ENCODE results near the gene CCDC91.

CCDC91 gene

DNA sequence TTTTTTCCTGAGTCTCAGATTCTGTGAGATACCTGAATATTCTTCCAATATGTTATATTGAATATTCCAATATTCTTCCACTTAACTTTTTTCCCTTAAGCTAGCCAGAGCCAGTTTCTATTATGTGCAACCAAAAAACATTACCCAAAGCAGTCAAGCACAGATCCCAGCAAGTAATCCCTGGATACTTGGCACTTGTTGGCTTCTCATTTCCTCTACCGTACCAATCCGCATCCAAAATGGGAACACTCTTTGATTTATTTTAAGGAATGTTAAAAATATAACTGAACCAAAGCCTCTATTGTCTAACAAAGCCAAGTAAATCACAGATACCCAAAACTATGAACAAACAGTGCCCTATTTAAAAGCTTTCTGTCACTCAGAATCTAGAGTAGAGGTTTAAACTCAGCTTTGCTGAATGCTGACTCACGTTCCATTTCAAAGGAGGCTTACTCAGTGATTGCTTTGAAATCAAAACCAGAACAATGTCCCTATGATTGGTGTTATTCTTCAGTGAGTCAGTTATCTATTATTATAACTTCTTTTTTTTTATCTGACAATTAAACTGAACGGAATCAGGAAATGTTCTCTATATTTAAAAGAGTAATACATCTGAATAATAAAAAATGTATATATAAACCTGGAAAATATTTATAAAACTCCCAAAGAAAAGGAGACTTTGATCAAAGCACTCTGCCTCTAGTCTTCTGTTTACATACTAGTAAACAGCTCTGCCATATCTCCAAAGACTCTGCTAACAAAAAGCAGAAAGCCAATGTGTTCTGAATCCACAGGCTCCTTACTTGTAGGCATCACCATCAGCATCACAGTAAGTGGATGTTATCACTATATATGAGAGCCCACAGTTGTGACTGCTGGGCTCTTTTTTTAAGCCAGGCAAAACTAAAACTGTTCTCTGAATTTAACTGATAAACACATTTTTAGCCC, 360.8 kb downstream of the CCDC91 start:
- DNase-seq, result no peak

DNA sequence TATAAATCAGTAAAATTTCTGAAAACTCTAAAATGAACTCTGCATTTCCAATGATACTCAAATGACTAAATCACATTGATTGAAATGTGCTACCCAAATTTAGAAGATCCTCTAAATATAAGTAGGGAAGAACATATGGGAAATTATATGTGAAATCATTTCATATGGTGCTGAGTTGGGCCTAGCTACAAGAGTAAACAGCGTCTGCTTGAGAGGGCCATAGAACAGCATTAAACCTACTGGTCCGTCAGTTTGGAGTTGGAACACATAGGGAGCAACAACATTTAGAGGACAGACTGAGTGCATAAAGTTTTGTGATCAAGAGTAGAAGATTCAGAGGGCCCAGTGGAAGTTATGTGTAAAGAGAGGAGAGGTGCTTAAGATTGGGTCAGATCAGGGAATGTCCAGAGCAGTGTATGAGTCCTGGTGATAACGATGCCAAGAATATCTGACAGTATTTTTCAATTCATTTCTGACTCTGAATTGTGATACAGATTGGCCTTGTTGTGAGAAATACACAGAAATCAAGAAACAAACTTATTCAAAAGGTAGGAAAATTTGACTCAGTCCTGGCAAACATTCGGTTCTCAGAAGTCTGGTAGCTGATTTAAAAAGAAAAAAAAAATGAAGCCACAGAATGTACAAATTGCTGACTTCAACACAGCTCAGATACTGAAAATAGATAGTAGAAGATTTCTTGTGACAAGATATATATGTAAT, 362.2 kb downstream of the CCDC91 start:
- no peak for DNase-seq

DNA sequence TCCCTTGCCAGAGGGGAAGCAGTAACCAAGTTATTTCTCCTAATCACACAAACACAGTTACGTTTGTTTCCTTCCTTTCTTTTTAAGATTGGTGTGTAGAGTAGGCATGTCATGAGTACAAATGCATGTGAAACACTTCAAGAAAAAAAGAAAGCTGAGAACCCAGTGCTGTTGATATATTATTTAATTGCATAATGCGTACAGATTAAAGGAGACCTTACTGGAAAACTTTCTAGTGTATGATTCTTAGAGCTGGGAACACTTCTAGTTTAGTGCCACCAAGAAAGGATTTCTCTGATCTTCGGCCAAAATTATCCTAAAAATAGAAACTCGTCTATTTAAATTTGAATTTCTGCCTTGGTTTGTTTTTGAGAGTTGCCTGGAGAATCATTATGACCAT, 365.5 kb downstream of the CCDC91 start:
- DNase-seq, result no peak

GRCh38 chr12:28558250-28558649, 368.0 kb downstream of the CCDC91 start:
- no peak for DNase-seq

DNA sequence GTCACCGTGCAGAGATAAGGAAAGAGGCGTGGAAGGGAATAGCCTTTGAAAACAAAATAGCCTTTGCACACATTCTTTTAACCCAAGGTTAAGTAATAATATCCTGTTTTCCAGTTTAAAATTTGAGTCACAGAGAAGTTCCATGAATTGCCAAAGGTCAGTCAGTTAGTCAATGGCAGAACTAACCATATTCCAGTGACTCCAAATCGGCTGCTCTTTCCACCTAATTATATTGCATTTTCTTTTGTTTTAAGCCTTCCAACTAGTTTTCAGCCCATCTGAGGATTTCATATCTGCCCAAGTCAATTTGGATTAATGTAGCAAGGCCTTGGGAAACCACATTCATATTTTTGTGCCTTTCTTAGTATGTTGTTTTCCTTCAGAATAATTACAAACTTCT, 373.0 kb downstream of the CCDC91 start:
- no peak for DNase-seq

DNA sequence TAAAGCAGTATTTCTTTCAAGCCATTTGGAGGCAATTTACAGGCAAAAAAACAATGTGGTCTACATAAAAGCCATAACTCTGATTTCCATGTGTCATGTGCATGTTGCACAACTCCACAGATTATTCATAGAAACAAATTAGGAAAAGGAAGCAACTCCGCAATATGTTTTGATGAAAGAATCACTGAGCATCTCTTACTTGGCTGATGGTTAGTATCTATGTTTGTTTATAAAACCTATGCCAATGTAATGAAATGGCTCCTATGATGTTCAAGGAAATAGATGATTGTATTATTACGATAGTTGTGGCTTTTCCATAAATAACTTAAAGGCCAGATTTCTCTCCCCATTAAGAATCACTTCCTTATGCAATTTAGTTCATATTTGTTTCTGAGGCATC, 373.7 kb downstream of the CCDC91 start:
- DNase-seq, result no peak

DNA sequence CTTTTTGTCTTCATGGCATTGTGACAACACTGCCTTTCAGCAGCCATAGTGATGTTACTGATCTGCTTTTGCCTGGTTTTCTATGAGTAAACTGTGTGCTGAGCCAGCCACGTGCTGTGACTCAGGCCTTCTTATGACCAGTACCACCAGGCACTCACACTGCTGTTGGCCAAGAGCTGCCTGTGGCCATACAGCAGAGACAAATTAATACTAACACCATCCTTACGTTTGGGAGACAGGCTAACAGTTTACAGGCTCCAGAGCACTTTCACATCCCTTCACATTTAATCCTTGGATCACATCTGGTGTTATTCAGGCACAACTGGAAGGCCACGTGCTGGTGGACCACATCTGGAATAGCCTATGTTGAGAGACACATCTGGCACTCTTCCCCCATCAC, 377.9 kb downstream of the CCDC91 start:
- DNase-seq, result no peak

- DNase-seq, result no peak
Observed at GRCh38 chr12:28568704-28569103, 378.4 kb downstream of the CCDC91 start.

- no peak for DNase-seq
Observed at GRCh38 chr12:28569698-28570411, 379.6 kb downstream of the CCDC91 start.

DNA sequence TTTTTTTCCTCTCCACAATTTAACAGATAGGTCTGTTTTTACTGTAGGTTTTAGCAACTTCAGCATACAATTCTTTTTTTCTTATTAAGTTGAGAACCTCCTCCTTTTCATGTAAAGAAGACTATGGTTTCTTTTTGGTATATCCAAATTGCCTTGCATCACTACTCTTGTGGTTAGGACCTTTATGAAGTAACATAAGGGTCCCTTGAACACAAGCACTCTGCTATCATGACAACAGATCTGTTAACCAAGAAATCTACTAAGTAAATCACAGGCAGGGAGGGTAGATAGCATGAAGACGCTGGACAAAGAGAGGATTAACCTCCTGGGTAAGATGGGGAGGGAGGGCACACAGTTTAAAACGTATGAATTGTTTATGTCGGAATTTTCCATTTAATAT, 380.6 kb downstream of the CCDC91 start:
- no peak for DNase-seq

GRCh38 chr12:28574746-28575592, 384.7 kb downstream of the CCDC91 start:
- DNase-seq, result no peak

DNA sequence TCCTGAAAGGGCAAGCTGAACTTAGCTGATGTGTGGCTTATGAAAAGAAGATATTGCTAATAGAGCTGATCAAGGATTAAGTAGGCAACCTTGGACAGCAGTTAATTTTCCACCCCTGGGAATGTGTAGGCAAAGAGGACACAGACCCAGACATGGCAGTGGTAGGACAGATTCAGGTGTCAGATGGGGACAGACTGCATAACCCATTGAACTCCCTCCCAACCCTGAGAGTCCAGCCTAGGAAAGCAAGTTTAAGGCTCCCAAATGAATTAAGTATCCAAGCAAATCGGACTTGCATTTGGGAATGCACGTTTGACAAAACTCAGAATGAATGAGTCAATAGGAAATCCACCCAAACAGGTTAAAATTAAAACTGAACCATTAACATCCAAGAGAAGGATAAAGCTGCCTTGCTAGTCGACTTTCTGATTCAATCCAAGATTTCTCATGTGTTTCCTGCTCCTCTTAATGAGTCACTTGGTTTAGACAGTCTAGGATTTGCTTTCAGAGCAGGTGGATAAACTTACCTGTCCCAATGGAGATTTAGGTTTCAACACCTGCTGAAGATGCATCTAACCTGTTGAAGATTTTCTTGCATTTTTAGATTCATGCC, 385.4 kb downstream of the CCDC91 start:
- no peak for DNase-seq

GRCh38 chr12:28578361-28578760, 388.1 kb downstream of the CCDC91 start:
- DNase-seq, result no peak

DNA sequence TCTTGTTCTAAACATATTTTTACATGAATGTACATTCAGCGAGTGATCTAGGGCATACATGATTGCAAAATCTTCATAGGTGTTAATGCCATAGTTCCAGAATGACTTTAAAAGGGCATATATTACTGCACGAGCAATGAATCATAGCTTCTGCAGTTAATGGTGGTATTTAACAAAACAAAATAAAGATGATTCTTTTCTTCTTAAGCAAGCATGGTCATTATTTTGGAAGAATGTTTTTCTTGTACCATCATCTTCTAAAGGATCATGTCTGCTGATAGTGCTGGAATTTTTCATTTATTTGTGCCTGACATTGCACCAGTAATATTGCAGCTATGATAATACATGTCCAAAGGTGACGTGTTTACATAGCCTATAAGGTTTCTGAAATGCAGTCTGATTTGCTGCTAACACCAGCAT, 388.6 kb downstream of the CCDC91 start:
- no peak for DNase-seq

GRCh38 chr12:28582672-28583376, 392.6 kb downstream of the CCDC91 start:
- no peak for DNase-seq

GRCh38 chr12:28583701-28584261, 393.5 kb downstream of the CCDC91 start:
- DNase-seq, result no peak

DNA sequence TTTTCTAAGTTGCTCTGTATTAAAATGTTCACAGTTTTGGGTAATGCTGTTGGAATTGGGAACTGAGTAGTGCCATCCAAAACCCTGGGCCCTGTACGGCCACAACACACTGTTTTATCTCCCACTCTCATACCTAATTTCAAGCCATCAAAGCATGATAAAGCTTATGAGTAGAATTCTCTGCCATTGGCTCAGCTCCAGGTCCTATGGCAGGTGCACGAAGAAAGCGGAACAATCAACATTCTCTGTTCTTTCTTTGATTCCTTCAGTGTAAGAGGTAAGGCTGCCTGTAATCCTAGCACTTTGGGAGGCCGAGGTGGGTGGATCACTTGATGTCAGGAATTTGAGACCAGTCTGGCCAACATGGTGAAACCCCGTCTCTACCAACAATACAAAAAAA, 394.9 kb downstream of the CCDC91 start:
- DNase-seq, result no peak

GRCh38 chr12:28586481-28586880, 396.2 kb downstream of the CCDC91 start:
- DNase-seq, result no peak

- no peak for DNase-seq
Observed at GRCh38 chr12:28591831-28592230, 401.6 kb downstream of the CCDC91 start.

Data from stimulated activated naive CD4-positive, alpha-beta T cell (primary cell).